Aorta (tissue), 4 donors: ENCODE results near the gene SH3RF3. TPM values are rescaled to one million over a fixed set of nuclear protein-coding genes. Genes with fewer than 3 reads are reported as not detected.

ENCODE experiments used
- microRNA-seq, 2 donors: library from miRNA; unstranded; fragments of <30 nt; microRNA quantifications; one replicate each; pipeline ENCODE4 v1.2.0, GENCODE V29; 2020
- polyA plus RNA-seq, 2 donors: library from polyadenylated mRNA; stranded (reverse); fragments of 200-250 nt; gene quantifications; one replicate each; pipeline ENCODE4 v1.2.3, GENCODE V29; 2013
- total RNA-seq, 2 donors: library from RNA; stranded (reverse); fragmentation: NEBNext Ultra II Directional; extraction: Animal tissue kit (Norgen Biotek cat#: 25700); gene quantifications; one replicate each; pipeline ENCODE4 v1.2.1, GENCODE V29; 2021
- donor health status: healthy with polysubstance abuse.
- donor health status: Bipolar disorder and iron deficiency.
- donor health status: DM: no; HTN: no; CAD: no.
- donor health status: DM: yes; HTN: yes; CAD: no.

The SH3RF3 gene
- total and polyA plus RNA-seq, 4 donors = 3.1 to 24.4 (median 18.0) TPM

Small RNA genes lying within 50 kb of the gene (microRNA-seq; reads per million reads assigned to microRNA genes)
- gene MIR4265 (0 reads per million in 2 donors), gene MIR4266 (0 reads per million in 2 donors)

Other genes with a start within 250 kb of the SH3RF3 start
- not detected for gene EDAR, start 140.0 kb upstream of the SH3RF3 start, total RNA-seq
- not detected for gene EDAR, start 140.0 kb upstream of the SH3RF3 start, polyA plus RNA-seq